Measurements from ENCODE around the gene OPHN1. TPM values are rescaled to one million over a fixed set of nuclear protein-coding genes. Genes with fewer than 3 reads are reported as not detected.

OPHN1 gene
- total RNA-seq, 1 donor from 2014 or later, result 10.7 TPM

GRCh38 chrX:68365341-68365740 lies 68.0 kb downstream of the OPHN1 start:
- Histone ChIP-seq H3K4me3 (no peak overlapping the region), H3K4me1 (peaks cover 6% of the 10 kb centered on the region), H3K36me3 (no peaks in the 10 kb centered on the region), H3K27ac (no peak overlapping the region), H3K9me3 (no peaks in the 10 kb centered on the region), H3K27me3 (ENCODE audit: low read depth) (no peaks in the 10 kb centered on the region)
- DNase-seq (no peak), ATAC-seq (peak in 1 of 2 donors; percentile 19)
- TF ChIP-seq CTCF (IDR thresholded peaks at IDR 0.05), result no peak
- intact Hi-C loops (cut with DNase I), result no loop called here

- peaks cover 6% of the 10 kb centered on the region for H3K4me1 ChIP-seq
- H3K9me3 ChIP-seq, result no peaks in the 10 kb centered on the region
- DNase-seq (no peak), ATAC-seq (peak; percentile 41 to 73)
- H3K4me3 ChIP-seq, result no peak overlapping the region
- TF ChIP-seq CTCF (IDR thresholded peaks at IDR 0.05), result no peak
- H3K27ac ChIP-seq, result no peak overlapping the region
- H3K27me3 ChIP-seq (ENCODE audit: low read depth), result no peaks in the 10 kb centered on the region
- no peaks in the 10 kb centered on the region for H3K36me3 ChIP-seq
- intact Hi-C loops (cut with DNase I), result no loop called here
Observed at GRCh38 chrX:68363984-68364383, 69.3 kb downstream of the OPHN1 start.

- Histone ChIP-seq H3K4me1 (peaks cover 6% of the 10 kb centered on the region), H3K9me3 (no peaks in the 10 kb centered on the region)
- no peak for TF ChIP-seq CTCF (IDR thresholded peaks at IDR 0.05)
Observed at GRCh38 chrX:68358679-68359078, 74.6 kb downstream of the OPHN1 start.

GRCh38 chrX:68355629-68355920 lies 77.7 kb downstream of the OPHN1 start:
- Histone ChIP-seq H3K36me3 (no peaks in the 10 kb centered on the region), H3K9me3 (no peaks in the 10 kb centered on the region), H3K4me3 (no peak overlapping the region), H3K27ac (no peak overlapping the region), H3K4me1 (no peaks in the 10 kb centered on the region), H3K27me3 (ENCODE audit: low read depth) (no peaks in the 10 kb centered on the region)
- intact Hi-C loops (cut with DNase I), result no loop called here
- TF ChIP-seq CTCF (IDR thresholded peaks at IDR 0.05), result no peak
- ATAC-seq (peak in 1 of 2 donors; percentile 68), DNase-seq (no peak)

More at GRCh38 chrX:68358679-68359078, 74.6 kb downstream of the OPHN1 start:
- intact Hi-C loops (cut with DNase I), result no loop called here
- Histone ChIP-seq H3K27me3 (ENCODE audit: low read depth) (no peaks in the 10 kb centered on the region), H3K27ac (no peak overlapping the region), H3K4me3 (no peak overlapping the region), H3K36me3 (no peaks in the 10 kb centered on the region)
- DNase-seq (no peak), ATAC-seq (no peak)

- ATAC-seq (peak in 1 of 2 donors; percentile 44), DNase-seq (no peak)
- intact Hi-C loops (cut with DNase I), result no loop called here
- no peaks in the 10 kb centered on the region for H3K36me3 ChIP-seq
- H3K4me3 ChIP-seq, result no peak overlapping the region
- no peaks in the 10 kb centered on the region for H3K4me1 ChIP-seq
- no peak overlapping the region for H3K27ac ChIP-seq
- H3K9me3 ChIP-seq, result no peaks in the 10 kb centered on the region
- no peak for TF ChIP-seq CTCF (IDR thresholded peaks at IDR 0.05)
- H3K27me3 ChIP-seq (ENCODE audit: low read depth), result no peaks in the 10 kb centered on the region
Observed at GRCh38 chrX:68354879-68355628, 78.2 kb downstream of the OPHN1 start.

Measured in lower lobe of right lung (tissue), 2 donors.